ENCODE measurements around the gene LHB. TPM values are rescaled to one million over a fixed set of nuclear protein-coding genes. Genes with fewer than 3 reads are reported as not detected.
A peak's percentile ranks its signal among the peaks of the same experiment; 100 is the strongest.
"Not testable (repeated sequence)": the region's sequence is repeated elsewhere in the genome, so short reads cannot be mapped to it uniquely, and the experiment has no call there.

The LHB gene
- total RNA-seq, 1 donor from 2014 or later = not detected

GRCh38 chr19:49049834-49050233, 32.9 kb upstream of the LHB start:
- H3K4me3 Mint-ChIP-seq; H3K27ac Mint-ChIP-seq; H3K27me3 Mint-ChIP-seq; H3K36me3 Mint-ChIP-seq (ENCODE audit: low read depth); H3K9me3 Mint-ChIP-seq; DNase-seq; H3K4me1 Mint-ChIP-seq; intact Hi-C loops (cut with micrococcal nuclease): not testable (repeated sequence)

GRCh38 chr19:49049011-49049410, 32.1 kb upstream of the LHB start, which contains the start of gene CGB8:
TSS of gene CGB8 (minus strand) at chr19:49049111. CDS start at chr19:49048739, 372 bp downstream.
- H3K4me3 Mint-ChIP-seq; H3K9me3 Mint-ChIP-seq; H3K36me3 Mint-ChIP-seq (ENCODE audit: low read depth); H3K27ac Mint-ChIP-seq; DNase-seq; H3K4me1 Mint-ChIP-seq; intact Hi-C loops (cut with micrococcal nuclease); H3K27me3 Mint-ChIP-seq: not testable (repeated sequence)

GRCh38 chr19:49043548-49043947, 26.7 kb upstream of the LHB start, which contains the start of gene CGB5:
TSS of gene CGB5 (plus strand) at chr19:49043848. CDS start at chr19:49044210, 362 bp downstream.
- H3K4me1 Mint-ChIP-seq; H3K4me3 Mint-ChIP-seq; H3K36me3 Mint-ChIP-seq (ENCODE audit: low read depth); H3K27me3 Mint-ChIP-seq; H3K27ac Mint-ChIP-seq; intact Hi-C loops (cut with micrococcal nuclease); DNase-seq; H3K9me3 Mint-ChIP-seq: not testable (repeated sequence)

GRCh38 chr19:49042666-49043065, 25.8 kb upstream of the LHB start:
- H3K4me3 Mint-ChIP-seq; H3K4me1 Mint-ChIP-seq; H3K27me3 Mint-ChIP-seq; H3K36me3 Mint-ChIP-seq (ENCODE audit: low read depth); intact Hi-C loops (cut with micrococcal nuclease); H3K27ac Mint-ChIP-seq; DNase-seq; H3K9me3 Mint-ChIP-seq: not testable (repeated sequence)

- Mint-ChIP-seq H3K9me3 (no peaks in the 10 kb centered on the region), H3K27ac (no peak overlapping the region), H3K4me1 (no peaks in the 10 kb centered on the region), H3K27me3 (no peaks in the 10 kb centered on the region), H3K36me3 (ENCODE audit: low read depth) (no peaks in the 10 kb centered on the region), H3K4me3 (no peak overlapping the region)
- DNase-seq = no peak
- intact Hi-C loops (cut with micrococcal nuclease) = no loop called here
These were observed 25.3 kb upstream of the LHB start for GRCh38 chr19:49042177-49042576.

- H3K4me1 Mint-ChIP-seq; H3K27me3 Mint-ChIP-seq; H3K9me3 Mint-ChIP-seq; H3K36me3 Mint-ChIP-seq (ENCODE audit: low read depth); H3K27ac Mint-ChIP-seq; H3K4me3 Mint-ChIP-seq; intact Hi-C loops (cut with micrococcal nuclease); DNase-seq: not testable (repeated sequence)
These were observed 22.8 kb upstream of the LHB start for GRCh38 chr19:49039736-49040135.

GRCh38 chr19:49038557-49039276, 21.8 kb upstream of the LHB start:
- DNase-seq; H3K27ac Mint-ChIP-seq; H3K9me3 Mint-ChIP-seq; H3K4me1 Mint-ChIP-seq; H3K36me3 Mint-ChIP-seq (ENCODE audit: low read depth); intact Hi-C loops (cut with micrococcal nuclease); H3K27me3 Mint-ChIP-seq; H3K4me3 Mint-ChIP-seq: not testable (repeated sequence)

GRCh38 chr19:49038111-49038510, 21.2 kb upstream of the LHB start:
- H3K4me3 Mint-ChIP-seq; intact Hi-C loops (cut with micrococcal nuclease); H3K27me3 Mint-ChIP-seq; H3K9me3 Mint-ChIP-seq; DNase-seq; H3K36me3 Mint-ChIP-seq (ENCODE audit: low read depth); H3K4me1 Mint-ChIP-seq; H3K27ac Mint-ChIP-seq: not testable (repeated sequence)

- H3K9me3 Mint-ChIP-seq; H3K4me3 Mint-ChIP-seq; H3K27me3 Mint-ChIP-seq; intact Hi-C loops (cut with micrococcal nuclease); H3K27ac Mint-ChIP-seq; H3K4me1 Mint-ChIP-seq; H3K36me3 Mint-ChIP-seq (ENCODE audit: low read depth): not testable (repeated sequence)
- peak; percentile 85 for DNase-seq
These were observed 19.9 kb upstream of the LHB start, which contains the start of gene CGB1 for GRCh38 chr19:49036815-49037214. TSS of gene CGB1 (minus strand) at chr19:49036895. CDS start at chr19:49036711, 184 bp downstream.

GRCh38 chr19:49031642-49032301, 14.9 kb upstream of the LHB start, which contains the start of gene CGB2:
TSS of gene CGB2 (plus strand) at chr19:49031890. CDS start at chr19:49032096, 206 bp downstream.
- peak; percentile 89 for DNase-seq
- H3K9me3 Mint-ChIP-seq; H3K27me3 Mint-ChIP-seq; intact Hi-C loops (cut with micrococcal nuclease); H3K36me3 Mint-ChIP-seq (ENCODE audit: low read depth); H3K4me1 Mint-ChIP-seq: not testable (repeated sequence)
- peak within 1 kb of the TSS; percentile 66 for H3K27ac Mint-ChIP-seq
- peak within 1 kb of the TSS; percentile 29 for H3K4me3 Mint-ChIP-seq

GRCh38 chr19:49030323-49030722, 13.4 kb upstream of the LHB start:
- H3K36me3 Mint-ChIP-seq (ENCODE audit: low read depth); H3K27me3 Mint-ChIP-seq; H3K4me3 Mint-ChIP-seq; intact Hi-C loops (cut with micrococcal nuclease); H3K4me1 Mint-ChIP-seq; DNase-seq; H3K9me3 Mint-ChIP-seq; H3K27ac Mint-ChIP-seq: not testable (repeated sequence)

GRCh38 chr19:49029749-49030148, 12.9 kb upstream of the LHB start:
- intact Hi-C loops (cut with micrococcal nuclease); H3K27me3 Mint-ChIP-seq; H3K9me3 Mint-ChIP-seq; H3K4me3 Mint-ChIP-seq; DNase-seq; H3K36me3 Mint-ChIP-seq (ENCODE audit: low read depth); H3K4me1 Mint-ChIP-seq; H3K27ac Mint-ChIP-seq: not testable (repeated sequence)

GRCh38 chr19:49028686-49029085, 11.8 kb upstream of the LHB start:
- intact Hi-C loops (cut with micrococcal nuclease); H3K4me3 Mint-ChIP-seq; H3K4me1 Mint-ChIP-seq; H3K9me3 Mint-ChIP-seq; H3K27me3 Mint-ChIP-seq; DNase-seq; H3K36me3 Mint-ChIP-seq (ENCODE audit: low read depth); H3K27ac Mint-ChIP-seq: not testable (repeated sequence)

- H3K27me3 Mint-ChIP-seq = peaks cover 10% of the 10 kb centered on the region
- H3K9me3 Mint-ChIP-seq; intact Hi-C loops (cut with micrococcal nuclease); H3K27ac Mint-ChIP-seq; DNase-seq; H3K4me1 Mint-ChIP-seq; H3K4me3 Mint-ChIP-seq; H3K36me3 Mint-ChIP-seq (ENCODE audit: low read depth): not testable (repeated sequence)
These were observed 8.7 kb upstream of the LHB start for GRCh38 chr19:49025599-49025998.
